Transverse colon (tissue), 3 donors: ENCODE data around the gene GMPR.

Experiments used
- CTCF ChIP-seq, 5 experiments: fragments of 200-600 bp in 3 of 5; fragments of 450-650 bp in 2 of 5; sonication (generic) in 3 of 5; IDR thresholded peaks; 1 replicate in 2 of 5; 2 replicates in 3 of 5; pipeline ENCODE4 v1.5.1; 2016 to 2017; ENCODE audit warnings: antibody characterized with exemption in 5 of 5, inconsistent platforms in 3 of 5, mild to moderate bottlenecking in 2 of 5, moderate library complexity in 1 of 5
- EP300 ChIP-seq: sonication (generic); formaldehyde crosslinking; IDR thresholded peaks from one replicate; pipeline ENCODE4 v1.6.1; 2017; ENCODE audit warnings: antibody characterized with exemption, low read depth
- POLR2A ChIP-seq: fragments of 450-650 bp; IDR thresholded peaks from one replicate; pipeline ENCODE4 v1.6.1; 2016; ENCODE audit warnings: antibody characterized with exemption, mild to moderate bottlenecking, moderate library complexity

- TF ChIP-seq CTCF (IDR thresholded peaks at IDR 0.05) (no peak), POLR2A (no peak), EP300 (no peak)
Observed at GRCh38 chr6:16311763-16312162, 73.4 kb downstream of the GMPR start.
